Measurements from ENCODE around the gene ZNF468. TPM values are rescaled to one million over a fixed set of nuclear protein-coding genes. Genes with fewer than 3 reads are reported as not detected.
"Not testable (repeated sequence)": the region's sequence is repeated elsewhere in the genome, so short reads cannot be mapped to it uniquely, and the experiment has no call there.

The ZNF468 gene
- 12.9 TPM for total RNA-seq
- long read RNA-seq, full-length matches to known transcripts = 11 of 21 reads
- long read RNA-seq, partial matches to known transcripts = 0 of 21 reads
- long read RNA-seq, other reads (novel, unspliced or antisense) = 10 of 21 reads

GRCh38 chr19:52857378-52858191, at the start of gene ZNF468:
ZNF468 (minus strand) TSS chr19:52857619; CDS start chr19:52854272, 3,347 bp downstream.
- Histone ChIP-seq H3K36me3 (peaks cover 14% of the 10 kb centered on the region), H3K4me3 (peak within 1 kb of the TSS; percentile 66), H3K27ac (peak within 1 kb of the TSS; percentile 60)
- H3K9me3 ChIP-seq; H3K27me3 ChIP-seq (ENCODE audit: low read depth); intact Hi-C loops (cut with DNase I); H3K4me1 ChIP-seq: not testable (repeated sequence)
- ATAC-seq = peak; percentile 100
- DNase-seq = peak; percentile 84

GRCh38 chr19:52904052-52904780, 46.8 kb upstream of the ZNF468 start:
- intact Hi-C loops (cut with DNase I) = not testable (repeated sequence)

GRCh38 chr19:52901842-52902241, 44.4 kb upstream of the ZNF468 start:
- intact Hi-C loops (cut with DNase I) = no loop called here
- DNase-seq = no peak
- Histone ChIP-seq H3K4me3 (no peak overlapping the region), H3K36me3 (peaks cover 10% of the 10 kb centered on the region), H3K27me3 (ENCODE audit: low read depth) (no peaks in the 10 kb centered on the region), H3K4me1 (peaks cover under 1% of the 10 kb centered on the region), H3K9me3 (peaks cover 14% of the 10 kb centered on the region), H3K27ac (no peak overlapping the region)
- no peak for ATAC-seq
- TF ChIP-seq CTCF (IDR thresholded peaks at IDR 0.05) = no peak

More at GRCh38 chr19:52904052-52904780, 46.8 kb upstream of the ZNF468 start:
- DNase-seq; ATAC-seq; H3K27me3 ChIP-seq (ENCODE audit: low read depth); H3K27ac ChIP-seq; H3K4me1 ChIP-seq; H3K4me3 ChIP-seq: not testable (repeated sequence)
- Histone ChIP-seq H3K36me3 (peaks cover 22% of the 10 kb centered on the region), H3K9me3 (peaks cover 20% of the 10 kb centered on the region)

- intact Hi-C loops (cut with DNase I); H3K27ac ChIP-seq; DNase-seq; H3K9me3 ChIP-seq; ATAC-seq; H3K4me3 ChIP-seq; H3K36me3 ChIP-seq; H3K27me3 ChIP-seq (ENCODE audit: low read depth): not testable (repeated sequence)
- peaks cover 12% of the 10 kb centered on the region for H3K4me1 ChIP-seq
Observed at GRCh38 chr19:52898596-52898995, 41.2 kb upstream of the ZNF468 start.

- peak overlapping the region; percentile 93 for H3K4me3 ChIP-seq
- ATAC-seq = no peak
- no peaks in the 10 kb centered on the region for H3K27me3 ChIP-seq (ENCODE audit: low read depth)
- intact Hi-C loops (cut with DNase I) = no loop called here
- no peak for TF ChIP-seq CTCF (IDR thresholded peaks at IDR 0.05)
- peak overlapping the region; percentile 94 for H3K27ac ChIP-seq
- no peaks in the 10 kb centered on the region for H3K9me3 ChIP-seq
- H3K36me3 ChIP-seq = peaks cover 9% of the 10 kb centered on the region
- no peak for DNase-seq
- peaks cover 12% of the 10 kb centered on the region for H3K4me1 ChIP-seq
Observed at GRCh38 chr19:52898101-52898500, 40.7 kb upstream of the ZNF468 start.

GRCh38 chr19:52897138-52897935, 39.9 kb upstream of the ZNF468 start, which contains the start of gene ZNF320:
ZNF320 (minus strand) TSS chr19:52897635; CDS start chr19:52890255, 7,380 bp downstream.
- TF ChIP-seq CTCF (IDR thresholded peaks at IDR 0.05) = no peak
- intact Hi-C loops (cut with DNase I) = no loop called here
- Histone ChIP-seq H3K4me3 (peak within 1 kb of the TSS; percentile 93), H3K4me1 (peaks cover 12% of the 10 kb centered on the region), H3K27ac (peak within 1 kb of the TSS; percentile 94), H3K36me3 (peaks cover 11% of the 10 kb centered on the region), H3K27me3 (ENCODE audit: low read depth) (no peaks in the 10 kb centered on the region), H3K9me3 (no peaks in the 10 kb centered on the region)
- DNase-seq (peak; percentile 98), ATAC-seq (peak; percentile 100)
